Pons (tissue), 1 donor: ENCODE results near the gene ZFY.

Source experiments
- DNase-seq: peaks from one replicate; pipeline ENCODE4 v3.0.0-alpha.2; 2016; ENCODE audit warnings: low spot score

Gene ZFY

GRCh38 chrY:2934861-2935715 is at the start of gene ZFY:
Gene ZFY (plus strand): TSS chrY:2935381. CDS start chrY:2953937, 18,556 bp downstream.
- DNase-seq: peak; percentile 19

DNA sequence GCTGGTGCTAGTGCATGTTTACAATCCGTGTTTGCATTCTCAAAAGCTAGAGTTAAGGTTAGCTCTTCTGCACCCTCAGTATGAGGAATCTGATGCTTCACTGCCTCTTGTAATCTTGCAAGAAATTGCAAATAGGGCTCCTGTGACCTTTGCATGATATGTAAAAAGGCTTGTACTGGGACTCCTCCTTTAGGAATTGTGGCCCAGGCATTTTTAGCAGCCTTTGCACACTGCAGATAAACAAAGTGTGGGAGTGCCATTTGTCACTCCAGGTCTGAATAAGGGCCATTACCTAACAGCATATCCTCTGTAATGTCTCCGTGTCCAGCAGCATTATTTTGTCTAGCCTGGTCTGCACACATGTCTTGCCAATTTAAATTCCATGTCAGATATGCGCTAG is 49.3 kb upstream of the ZFY start:
- DNase-seq: no peak

- no peak for DNase-seq
Observed at GRCh38 chrY:2887386-2887785, 47.8 kb upstream of the ZFY start.

DNA sequence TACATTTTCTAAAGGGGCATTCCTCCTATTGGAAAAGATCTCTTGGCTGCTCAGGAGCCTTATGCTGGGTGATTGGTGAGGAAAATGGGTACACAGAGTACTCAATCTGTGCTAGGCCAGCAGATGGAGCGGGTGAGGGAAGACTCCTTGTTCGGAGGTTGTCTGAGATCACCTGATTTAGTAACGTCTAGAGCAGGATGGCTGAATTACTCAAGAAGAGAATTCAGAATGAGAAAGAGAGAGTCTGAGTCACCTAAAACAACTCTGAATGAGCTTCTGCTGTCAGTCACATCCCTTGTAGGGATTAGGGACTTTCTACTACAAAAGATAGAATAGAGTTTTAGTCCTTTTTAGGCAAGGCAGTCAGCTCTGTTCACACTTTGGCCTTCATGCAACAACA is 47.2 kb upstream of the ZFY start:
- no peak for DNase-seq

GRCh38 chrY:2893471-2893870 is 41.7 kb upstream of the ZFY start:
- no peak for DNase-seq

DNA sequence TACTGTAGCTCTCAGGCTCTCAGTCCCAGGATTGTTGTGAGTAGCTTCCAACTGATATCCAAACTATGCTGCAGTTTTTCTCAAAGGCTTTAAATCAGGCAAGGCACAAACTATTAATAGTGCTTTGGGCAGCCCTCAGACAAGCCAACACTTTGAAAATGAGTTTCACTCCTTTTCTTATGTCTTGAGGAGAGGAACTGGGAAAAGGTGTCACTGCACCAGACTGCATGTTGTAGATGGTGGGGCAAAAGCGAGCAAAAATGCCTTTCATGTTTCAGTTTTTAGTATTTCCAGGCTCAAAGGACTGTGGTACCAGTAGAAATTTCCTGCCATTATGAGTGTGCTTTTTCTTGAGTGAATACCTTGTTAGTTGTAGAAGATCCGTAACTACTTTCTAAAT is 39.1 kb upstream of the ZFY start:
- DNase-seq: no peak

GRCh38 chrY:2907356-2907755 is 27.8 kb upstream of the ZFY start:
- DNase-seq: no peak

DNA sequence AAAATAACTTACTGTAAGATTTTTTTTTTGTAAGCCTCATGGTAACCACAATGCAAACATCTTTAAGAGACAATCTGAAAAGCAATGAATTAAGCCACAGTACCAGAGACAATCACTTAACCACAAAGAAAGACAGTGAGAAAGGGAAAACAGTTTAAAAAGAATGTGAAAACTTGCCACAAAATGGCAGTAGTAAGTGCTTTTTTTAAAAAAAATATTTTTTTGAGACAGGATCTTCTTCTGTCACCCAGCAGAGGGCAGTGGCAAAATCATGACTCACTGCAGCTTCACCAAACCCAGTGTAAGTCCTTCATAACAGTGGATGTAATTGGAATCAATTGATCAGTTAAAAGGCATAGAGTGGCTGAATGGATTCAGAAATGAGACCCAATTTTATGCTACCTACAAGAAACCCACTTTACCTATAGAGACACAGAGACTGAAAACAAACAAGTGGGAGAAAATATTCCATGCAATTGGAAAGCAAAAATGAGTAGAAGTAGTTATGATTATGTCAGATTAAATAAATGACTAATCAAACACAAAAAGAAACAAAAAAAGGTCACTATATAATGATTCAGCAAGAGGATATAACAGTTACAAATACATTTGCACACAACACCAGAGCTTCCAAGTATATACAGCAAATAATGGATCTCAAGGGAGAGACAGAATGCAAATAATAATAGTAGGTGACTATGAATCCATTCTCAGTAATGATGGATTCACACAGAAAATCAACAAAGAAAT is 21.9 kb upstream of the ZFY start:
- DNase-seq: no peak

DNA sequence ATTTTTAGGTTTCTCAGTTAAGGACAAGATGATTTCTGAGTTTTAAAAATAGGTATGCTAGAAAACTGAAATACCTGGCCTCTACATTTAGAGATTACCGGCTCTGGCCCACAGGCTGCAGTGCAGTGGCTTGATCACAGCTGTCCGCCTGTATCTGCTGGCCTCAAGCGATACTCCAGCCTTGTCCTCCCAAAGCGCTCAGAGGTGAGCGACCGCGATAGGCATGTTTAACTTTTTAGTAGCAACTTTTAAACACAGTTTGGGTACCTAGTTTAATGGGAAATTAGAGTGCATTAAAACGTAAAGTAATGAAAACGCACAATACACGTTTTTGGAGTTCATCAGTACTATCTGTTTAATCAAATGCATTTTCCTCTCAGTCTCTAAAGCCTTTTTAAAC is 1.1 kb upstream of the ZFY start:
- peak; percentile 8 for DNase-seq

- DNase-seq: peak; percentile 80
Observed at GRCh38 chrY:2935716-2936435, 695 bp downstream of the ZFY start.

DNA sequence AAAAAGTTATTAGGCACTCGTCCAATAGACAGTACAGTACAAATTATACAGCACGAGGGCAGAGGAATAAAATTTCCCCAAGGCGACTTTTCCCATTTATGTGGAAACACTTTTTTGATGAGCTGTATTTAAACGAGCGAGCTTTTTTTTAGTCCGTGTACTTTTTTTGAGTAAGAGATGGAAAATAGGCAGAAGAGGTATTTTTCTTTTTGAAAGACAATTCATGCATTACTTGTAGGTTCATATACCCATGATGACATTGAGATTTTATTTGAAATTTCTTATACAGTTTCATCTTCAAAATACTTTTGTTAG is 1.2 kb downstream of the ZFY start:
- DNase-seq: no peak

DNA sequence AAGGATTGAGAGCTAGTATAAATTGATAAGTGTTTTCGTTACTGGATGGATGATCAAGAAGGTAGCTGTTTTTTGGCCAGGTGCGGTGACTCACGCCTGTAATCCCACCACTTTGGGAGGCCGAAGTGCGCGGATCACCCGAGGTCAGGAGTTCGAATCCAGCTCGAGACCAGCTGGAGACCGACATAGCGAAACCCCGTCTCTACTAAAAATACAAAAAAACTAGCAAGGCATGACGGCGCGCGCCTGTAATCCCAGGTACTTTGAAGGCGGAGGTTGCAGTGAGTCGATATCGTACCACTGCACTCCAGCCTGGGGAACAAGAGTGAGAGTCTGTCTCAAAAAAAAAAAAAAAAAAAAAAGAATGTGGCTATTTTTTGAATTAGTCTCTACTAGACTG is 2.0 kb downstream of the ZFY start:
- DNase-seq: no peak

GRCh38 chrY:2949590-2950252 is 14.5 kb downstream of the ZFY start:
- DNase-seq: no peak

DNA sequence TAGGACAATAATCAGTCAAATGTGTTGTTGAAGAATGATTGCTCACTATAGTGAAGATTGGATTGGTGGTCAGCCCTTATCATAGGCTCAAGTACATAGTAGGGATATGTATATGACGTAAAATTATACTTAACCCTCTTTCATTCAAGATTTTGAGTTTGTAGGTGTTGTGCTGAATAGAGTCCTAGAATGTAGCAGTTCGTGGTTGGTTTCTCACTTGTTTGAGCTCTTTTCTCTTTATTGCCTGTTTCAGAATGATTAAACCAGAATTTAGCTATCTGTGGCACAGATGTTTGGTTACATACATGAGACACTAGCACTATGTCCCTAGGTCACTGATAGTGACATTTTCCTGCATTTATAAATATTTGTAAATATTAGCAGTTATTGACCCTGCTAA is 15.5 kb downstream of the ZFY start:
- no peak for DNase-seq

DNA sequence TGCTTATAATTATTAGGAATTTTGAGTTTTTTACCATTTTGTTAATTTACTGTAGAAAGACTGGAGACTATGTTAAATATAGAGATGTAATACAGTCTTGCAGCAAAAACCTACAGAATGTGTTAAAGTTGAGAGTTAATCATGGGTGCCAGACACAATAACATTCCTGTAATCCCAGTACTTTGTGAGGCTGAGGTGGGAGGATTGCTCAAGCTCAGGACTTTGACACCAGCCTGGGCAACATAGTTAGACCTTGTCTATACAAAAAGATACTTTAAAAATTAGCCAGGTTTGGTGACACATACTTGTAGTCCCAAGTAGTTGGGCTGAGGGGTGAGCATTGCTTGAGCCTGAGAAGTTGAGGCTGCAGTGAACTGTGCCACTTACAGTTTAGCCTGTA is 17.7 kb downstream of the ZFY start:
- DNase-seq: no peak

DNA sequence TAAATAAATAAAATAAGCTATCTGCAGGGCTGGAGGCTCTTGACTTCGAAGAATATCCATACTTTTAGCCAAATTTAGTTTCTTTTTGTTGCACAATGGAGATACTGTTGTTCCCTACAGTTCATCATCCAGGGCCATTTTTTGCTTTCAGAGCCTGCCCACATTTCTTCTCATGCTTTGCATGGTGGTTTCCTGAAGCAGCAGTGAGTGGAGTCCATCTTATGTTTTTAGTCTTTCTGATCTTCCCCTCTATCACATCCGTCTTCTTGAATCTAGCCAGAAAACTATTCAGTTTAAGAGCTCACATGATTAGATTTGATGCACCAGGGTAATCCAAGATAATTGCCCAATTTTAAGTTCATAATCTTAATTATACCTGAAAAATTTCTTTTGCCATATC is 19.6 kb downstream of the ZFY start:
- no peak for DNase-seq

DNA sequence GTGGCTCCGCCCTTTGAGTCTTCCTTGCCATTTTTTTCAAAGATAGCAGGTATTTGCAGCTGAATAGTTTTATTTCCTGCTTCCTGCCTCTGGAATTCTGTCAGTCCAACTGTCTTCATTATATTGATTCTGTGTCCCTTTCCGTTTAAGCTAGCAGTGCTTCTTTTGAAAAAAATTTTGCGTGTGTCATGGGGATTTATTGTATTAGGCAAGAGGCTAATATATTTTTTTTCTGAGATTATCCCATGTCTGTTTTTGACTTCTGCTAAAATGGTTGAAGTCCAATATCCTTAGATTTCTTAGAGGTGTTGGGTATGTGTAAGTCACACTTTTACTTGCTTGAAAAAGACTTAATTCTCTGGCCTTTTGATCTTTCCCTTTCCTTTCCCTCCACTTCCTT is 20.4 kb downstream of the ZFY start:
- no peak for DNase-seq

DNA sequence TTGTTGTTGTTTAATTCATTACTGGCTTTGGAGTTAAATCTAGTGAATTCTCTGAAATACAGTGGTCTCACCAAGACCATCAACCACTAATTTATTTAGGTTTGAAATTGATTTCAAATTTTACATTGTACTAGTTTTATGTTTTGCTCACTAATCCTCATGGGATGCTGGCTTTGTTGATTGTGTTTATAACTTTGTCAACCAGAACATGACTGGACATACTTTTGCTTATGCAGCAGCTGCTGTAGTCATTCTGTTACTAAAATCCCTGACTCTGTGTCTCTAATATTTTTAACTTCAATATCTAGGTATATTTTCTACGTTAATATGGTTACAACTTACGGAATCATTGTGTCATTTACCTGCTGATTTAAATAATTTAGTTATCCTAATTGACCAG is 26.9 kb downstream of the ZFY start:
- no peak for DNase-seq

GRCh38 chrY:2964814-2965213 is 29.6 kb downstream of the ZFY start:
- no peak for DNase-seq

GRCh38 chrY:2965629-2966028 is 30.4 kb downstream of the ZFY start:
- no peak for DNase-seq

DNA sequence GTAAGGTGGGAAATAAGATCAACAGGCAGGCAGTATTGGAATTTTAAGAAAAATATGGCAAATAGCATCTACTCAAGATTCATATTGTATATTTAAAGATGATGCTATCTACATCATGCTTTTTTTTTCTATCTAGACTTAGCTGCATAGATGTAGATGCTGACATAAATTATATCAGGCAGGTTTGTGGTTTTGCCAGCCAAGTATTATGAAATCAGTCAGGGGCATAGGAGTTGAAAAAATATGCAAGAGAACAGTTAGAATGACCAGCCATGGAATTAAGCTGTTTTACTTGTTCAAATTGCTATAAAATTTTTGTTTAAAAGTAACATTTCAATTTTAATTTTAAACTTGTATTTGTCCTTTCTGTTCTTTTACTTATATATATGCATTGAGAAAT is 34.4 kb downstream of the ZFY start:
- DNase-seq: no peak

- DNase-seq: no peak
Observed at GRCh38 chrY:2972708-2973107, 37.5 kb downstream of the ZFY start.
